Measurements from ENCODE around the gene SPATS2L. TPM values are rescaled to one million over a fixed set of nuclear protein-coding genes. Genes with fewer than 3 reads are reported as not detected.

SPATS2L gene
- total and polyA plus RNA-seq, 2 experiments from 2014 or later: 159 to 202 TPM

DNA sequence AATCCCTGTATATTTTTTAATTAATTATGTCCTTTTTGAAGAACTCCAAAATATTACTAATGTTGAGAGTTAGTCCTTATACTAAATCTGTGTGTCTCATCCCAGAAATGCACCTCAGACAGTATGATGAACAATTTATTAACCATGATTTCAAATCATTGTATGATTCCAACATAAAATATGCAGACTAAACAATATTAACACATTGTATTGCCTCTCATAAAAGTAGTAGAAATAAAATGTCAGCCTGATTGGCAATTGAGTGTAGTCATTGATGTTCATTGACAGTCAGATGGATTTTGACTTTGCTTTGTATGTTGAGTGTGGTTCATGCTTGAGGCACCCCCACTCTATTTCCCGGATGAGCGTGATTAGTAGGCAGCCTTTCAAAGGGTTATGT lies 145.9 kb downstream of the SPATS2L start:
- Histone ChIP-seq H3K36me3 (replicated peaks; ENCODE audit: insufficient read depth, low read depth) (no peaks in the 10 kb centered on the region), H3K79me2 (no peaks in the 10 kb centered on the region), H4K20me1 (ENCODE audit: insufficient read depth, poor library complexity, severe bottlenecking) (no peaks in the 10 kb centered on the region), H3K4me3 (no peak overlapping the region), H3K27me3 (no peaks in the 10 kb centered on the region), H3K9me2 (replicated peaks; ENCODE audit: insufficient read depth) (no peaks in the 10 kb centered on the region), H3K4me2 (no peak overlapping the region), H2AFZ (no peak overlapping the region), H3K27ac (no peak overlapping the region), H3K4me1 (ENCODE audit: insufficient read depth) (no peaks in the 10 kb centered on the region), H3K9me3 (ENCODE audit: low read depth) (no peaks in the 10 kb centered on the region)
- 92% methylated on average over 2 of the region's 2 CpGs for WGBS (ENCODE audit: low lambda C conversion rate, missing lambda C conversion rate)
- DNase-seq (ENCODE audit: low spot score): no peak
- TF ChIP-seq, protein P1, sequence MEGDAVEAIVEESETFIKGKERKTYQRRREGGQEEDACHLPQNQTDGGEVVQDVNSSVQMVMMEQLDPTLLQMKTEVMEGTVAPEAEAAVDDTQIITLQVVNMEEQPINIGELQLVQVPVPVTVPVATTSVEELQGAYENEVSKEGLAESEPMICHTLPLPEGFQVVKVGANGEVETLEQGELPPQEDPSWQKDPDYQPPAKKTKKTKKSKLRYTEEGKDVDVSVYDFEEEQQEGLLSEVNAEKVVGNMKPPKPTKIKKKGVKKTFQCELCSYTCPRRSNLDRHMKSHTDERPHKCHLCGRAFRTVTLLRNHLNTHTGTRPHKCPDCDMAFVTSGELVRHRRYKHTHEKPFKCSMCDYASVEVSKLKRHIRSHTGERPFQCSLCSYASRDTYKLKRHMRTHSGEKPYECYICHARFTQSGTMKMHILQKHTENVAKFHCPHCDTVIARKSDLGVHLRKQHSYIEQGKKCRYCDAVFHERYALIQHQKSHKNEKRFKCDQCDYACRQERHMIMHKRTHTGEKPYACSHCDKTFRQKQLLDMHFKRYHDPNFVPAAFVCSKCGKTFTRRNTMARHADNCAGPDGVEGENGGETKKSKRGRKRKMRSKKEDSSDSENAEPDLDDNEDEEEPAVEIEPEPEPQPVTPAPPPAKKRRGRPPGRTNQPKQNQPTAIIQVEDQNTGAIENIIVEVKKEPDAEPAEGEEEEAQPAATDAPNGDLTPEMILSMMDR (IDR thresholded peaks at IDR 0.05; ENCODE audit: poor library complexity): no peak
- TF ChIP-seq EZH2phosphoT487 (IDR thresholded peaks at IDR 0.05; ENCODE audit: low read depth, severe bottlenecking, unreplicated experiment) (no peak), EZH2 (IDR thresholded peaks at IDR 0.05; ENCODE audit: borderline replicate concordance) (no peak)

DNA sequence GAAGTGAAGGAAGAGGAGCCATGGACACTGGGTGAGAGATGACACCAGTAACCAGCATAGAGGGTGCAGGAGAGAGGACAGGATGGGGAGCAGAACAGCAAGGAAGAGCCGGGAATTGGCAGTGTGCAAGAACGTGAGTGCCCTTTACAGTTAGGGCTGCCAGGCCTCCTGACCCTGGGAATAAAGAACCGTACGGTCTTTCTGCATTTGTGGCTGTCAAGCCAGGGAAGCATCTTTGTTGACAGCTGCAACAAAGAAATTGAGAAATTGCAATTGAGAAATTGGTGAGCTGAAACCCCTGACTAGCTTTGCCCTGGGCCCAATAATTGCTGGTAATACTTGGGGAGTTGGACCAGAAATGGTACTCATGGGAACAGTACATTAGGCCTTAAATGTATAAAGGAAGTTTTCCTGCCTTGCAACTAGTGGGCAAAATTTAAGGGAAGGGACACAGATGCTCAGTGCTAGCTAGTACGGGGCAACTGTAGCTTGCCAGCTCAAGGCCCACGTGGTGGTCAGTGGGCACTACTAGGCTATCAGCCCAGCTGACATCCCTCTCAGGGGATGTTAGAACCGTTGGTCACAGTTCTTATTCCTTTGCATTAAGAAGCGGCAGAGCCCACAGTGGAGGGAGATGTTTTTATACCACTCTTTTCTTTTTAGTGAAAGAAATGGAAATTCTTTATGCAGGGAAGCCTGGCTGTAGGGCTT lies 146.8 kb downstream of the SPATS2L start:
- Histone ChIP-seq H3K4me1 (ENCODE audit: insufficient read depth) (no peaks in the 10 kb centered on the region), H4K20me1 (ENCODE audit: insufficient read depth, poor library complexity, severe bottlenecking) (no peaks in the 10 kb centered on the region), H3K79me2 (no peaks in the 10 kb centered on the region), H3K4me2 (no peak overlapping the region), H3K27me3 (no peaks in the 10 kb centered on the region), H3K9me3 (ENCODE audit: low read depth) (no peaks in the 10 kb centered on the region), H3K9me2 (replicated peaks; ENCODE audit: insufficient read depth) (no peaks in the 10 kb centered on the region), H3K4me3 (no peak overlapping the region), H2AFZ (no peak overlapping the region), H3K27ac (no peak overlapping the region), H3K36me3 (replicated peaks; ENCODE audit: insufficient read depth, low read depth) (no peaks in the 10 kb centered on the region)
- no peak for DNase-seq (ENCODE audit: low spot score)
- 89% methylated on average over 8 of the region's 8 CpGs for WGBS (ENCODE audit: low lambda C conversion rate, missing lambda C conversion rate)
- TF ChIP-seq EZH2 (IDR thresholded peaks at IDR 0.05; ENCODE audit: borderline replicate concordance) (no peak), EZH2phosphoT487 (IDR thresholded peaks at IDR 0.05; ENCODE audit: low read depth, severe bottlenecking, unreplicated experiment) (no peak)
- TF ChIP-seq, protein P1 (IDR thresholded peaks at IDR 0.05; ENCODE audit: poor library complexity): no peak

DNA sequence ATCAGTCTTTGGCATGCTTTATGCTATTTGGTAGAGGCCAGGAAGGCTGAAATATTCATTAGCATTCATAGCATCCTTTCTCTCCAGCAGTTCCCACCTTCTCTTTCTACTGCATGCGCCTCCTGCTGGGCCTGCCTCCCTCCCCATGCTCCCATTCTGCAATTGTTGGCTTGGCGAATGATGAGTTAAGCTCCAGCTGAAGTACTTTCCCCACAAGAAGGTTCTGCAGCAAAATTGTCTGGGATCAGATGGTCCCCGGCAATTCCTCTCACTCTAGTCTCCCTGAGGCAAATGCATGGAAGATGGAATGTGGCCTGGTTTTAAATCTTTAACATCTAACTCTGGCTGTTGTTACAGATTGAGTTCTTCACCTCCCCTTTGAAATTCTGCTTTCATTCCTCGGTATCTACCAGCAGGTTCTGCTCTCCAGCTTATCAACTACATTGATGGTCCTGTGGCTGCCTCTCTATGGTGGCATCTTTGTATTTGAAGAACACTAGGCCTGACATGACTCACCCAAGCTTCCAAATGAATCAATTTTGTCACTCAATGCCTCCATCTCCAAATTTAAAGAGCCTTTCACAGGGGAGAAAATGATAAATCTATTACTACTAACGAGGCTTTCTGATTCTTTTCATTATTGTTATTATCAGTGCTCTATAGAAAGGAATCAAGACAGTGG lies 147.5 kb downstream of the SPATS2L start:
- H3K4me3 ChIP-seq: no peak overlapping the region
- no peak overlapping the region for H3K27ac ChIP-seq
- H2AFZ ChIP-seq: no peak overlapping the region
- WGBS (ENCODE audit: low lambda C conversion rate, missing lambda C conversion rate): 59% methylated on average over 5 of the region's 5 CpGs
- no peaks in the 10 kb centered on the region for H3K79me2 ChIP-seq
- no peaks in the 10 kb centered on the region for H4K20me1 ChIP-seq (ENCODE audit: insufficient read depth, poor library complexity, severe bottlenecking)
- H3K9me2 ChIP-seq (replicated peaks; ENCODE audit: insufficient read depth): no peaks in the 10 kb centered on the region
- H3K27me3 ChIP-seq: no peaks in the 10 kb centered on the region
- no peaks in the 10 kb centered on the region for H3K36me3 ChIP-seq (replicated peaks; ENCODE audit: insufficient read depth, low read depth)
- TF ChIP-seq EZH2phosphoT487 (IDR thresholded peaks at IDR 0.05; ENCODE audit: low read depth, severe bottlenecking, unreplicated experiment) (no peak), EZH2 (IDR thresholded peaks at IDR 0.05; ENCODE audit: borderline replicate concordance) (no peak)
- TF ChIP-seq, protein P1 (IDR thresholded peaks at IDR 0.05; ENCODE audit: poor library complexity): no peak
- H3K9me3 ChIP-seq (ENCODE audit: low read depth): no peaks in the 10 kb centered on the region
- no peaks in the 10 kb centered on the region for H3K4me1 ChIP-seq (ENCODE audit: insufficient read depth)
- no peak for DNase-seq (ENCODE audit: low spot score)
- H3K4me2 ChIP-seq: no peak overlapping the region
